ENCODE measurements around the gene PTPRO. TPM values are rescaled to one million over a fixed set of nuclear protein-coding genes. Genes with fewer than 3 reads are reported as not detected.

The PTPRO gene
- polyA plus RNA-seq, 1 of the 3 experiments (the other 2 are of a cell fraction): 1.4 TPM

GRCh38 chr12:15477761-15478160 lies 155.5 kb downstream of the PTPRO start:
- no peaks in the 10 kb centered on the region for H3F3A ChIP-seq (replicated peaks; ENCODE audit: insufficient read depth)
- no peak overlapping the region for H3K4me2 ChIP-seq
- WGBS (ENCODE audit: low lambda C conversion rate): 40% methylated on average over 1 of the region's 1 CpG
- ChIA-PET POLR2A (no interaction called here), CTCF (no interaction called here)
- no peaks in the 10 kb centered on the region for H3K79me2 ChIP-seq (ENCODE audit: insufficient read depth)
- H4K20me1 ChIP-seq (ENCODE audit: insufficient read depth): no peaks in the 10 kb centered on the region
- TF ChIP-seq FOXM1 (IDR thresholded peaks at IDR 0.05; ENCODE audit: low read depth) (no peak), CHD2 (IDR thresholded peaks at IDR 0.05; ENCODE audit: low read length, partially characterized antibody) (no peak), MAX (IDR thresholded peaks at IDR 0.05; ENCODE audit: low read depth) (no peak), TEAD4 (IDR thresholded peaks at IDR 0.05; ENCODE audit: borderline replicate concordance, insufficient read depth) (no peak), RFX5 (IDR thresholded peaks at IDR 0.05; ENCODE audit: low read length) (no peak), RXRA (IDR thresholded peaks at IDR 0.05; ENCODE audit: borderline replicate concordance, low read depth) (no peak), MEF2A (IDR thresholded peaks at IDR 0.05; ENCODE audit: borderline replicate concordance, low read depth) (no peak), FOXJ3 (CRISPR knock-in tag; IDR thresholded peaks at IDR 0.05) (no peak), NRF1 (IDR thresholded peaks at IDR 0.05; ENCODE audit: low read depth, low read length) (no peak)
- H3K9me2 ChIP-seq: no peaks in the 10 kb centered on the region
- no peaks in the 10 kb centered on the region for H3K9me3 ChIP-seq
- H3K9ac ChIP-seq: no peak overlapping the region
- H3K27ac ChIP-seq (ENCODE audit: low read depth in 2 of 2, low read length in 1 of 2): no peak overlapping the region
- no peak overlapping the region for H3K4me3 ChIP-seq (ENCODE audit: low read depth in 2 of 2, low read length in 1 of 2)
- H3K27me3 ChIP-seq (ENCODE audit: insufficient read depth): no peaks in the 10 kb centered on the region
- DNase-seq: no peak
- H2AFZ ChIP-seq (ENCODE audit: low read depth): no peak overlapping the region
- no peaks in the 10 kb centered on the region for H3K36me3 ChIP-seq (replicated peaks in 1 of 2; ENCODE audit: control insufficient read depth in 1 of 2, insufficient read depth in 2 of 2, low read length in 1 of 2)
- H3K4me1 ChIP-seq (ENCODE audit: control insufficient read depth in 1 of 2, insufficient read depth in 2 of 2, low read depth in 1 of 2, low read length in 1 of 2): peaks cover 0 to 9% of the 10 kb centered on the region in 2 experiments; a peak in 2 of 4 replicates

- WGBS (ENCODE audit: low lambda C conversion rate): 54% methylated on average over 2 of the region's 2 CpGs
- CTCF ChIA-PET: no interaction called here
- TF ChIP-seq MAX (IDR thresholded peaks at IDR 0.05; ENCODE audit: low read depth): no peak
- TF ChIP-seq ZBTB33 (IDR thresholded peaks at IDR 0.05; ENCODE audit: borderline replicate concordance, low read depth): no peak
- no peak for TF ChIP-seq PBX3 (IDR thresholded peaks at IDR 0.05)
- TF ChIP-seq FOXM1 (IDR thresholded peaks at IDR 0.05; ENCODE audit: low read depth): no peak
- TF ChIP-seq USF1 (IDR thresholded peaks at IDR 0.05; ENCODE audit: borderline replicate concordance, low read depth): no peak
- no peak for TF ChIP-seq MXI1 (IDR thresholded peaks at IDR 0.05; ENCODE audit: low read depth, low read length)
- TF ChIP-seq TAF1 (IDR thresholded peaks at IDR 0.05; ENCODE audit: borderline replicate concordance, low read depth, low read length): no peak
- TF ChIP-seq CHD2 (IDR thresholded peaks at IDR 0.05; ENCODE audit: low read length, partially characterized antibody): no peak
- TF ChIP-seq SMC3 (IDR thresholded peaks at IDR 0.05; ENCODE audit: low read depth, low read length): no peak
- no peak for TF ChIP-seq NRF1 (IDR thresholded peaks at IDR 0.05; ENCODE audit: low read depth, low read length)
- no peak for TF ChIP-seq ELF1 (IDR thresholded peaks at IDR 0.05)
- no peak for TF ChIP-seq RFX5 (IDR thresholded peaks at IDR 0.05; ENCODE audit: low read length)
Measured at GRCh38 chr12:15481846-15482245, 159.5 kb downstream of the PTPRO start.

More at GRCh38 chr12:15481846-15482245, 159.5 kb downstream of the PTPRO start:
- H3K9me2 ChIP-seq: no peaks in the 10 kb centered on the region
- no peaks in the 10 kb centered on the region for H3K79me2 ChIP-seq (ENCODE audit: insufficient read depth)
- no peaks in the 10 kb centered on the region for H3K9me3 ChIP-seq
- POLR2A ChIA-PET: no interaction called here
- H3F3A ChIP-seq (replicated peaks; ENCODE audit: insufficient read depth): no peaks in the 10 kb centered on the region
- H4K20me1 ChIP-seq (ENCODE audit: insufficient read depth): no peaks in the 10 kb centered on the region
- H3K9ac ChIP-seq: no peak overlapping the region
- no peak overlapping the region for H2AFZ ChIP-seq (ENCODE audit: low read depth)
- H3K4me1 ChIP-seq (ENCODE audit: control insufficient read depth in 1 of 2, insufficient read depth in 2 of 2, low read depth in 1 of 2, low read length in 1 of 2): peaks cover 0 to 2% of the 10 kb centered on the region in 2 experiments; a peak in 1 of 4 replicates
- no peak overlapping the region for H3K4me2 ChIP-seq
- H3K4me3 ChIP-seq (ENCODE audit: low read depth in 2 of 2, low read length in 1 of 2): no peak overlapping the region
- DNase-seq: no peak
- no peak overlapping the region for H3K27ac ChIP-seq (ENCODE audit: low read depth in 2 of 2, low read length in 1 of 2)
- no peaks in the 10 kb centered on the region for H3K27me3 ChIP-seq (ENCODE audit: insufficient read depth)
- H3K36me3 ChIP-seq (replicated peaks in 1 of 2; ENCODE audit: control insufficient read depth in 1 of 2, insufficient read depth in 2 of 2, low read length in 1 of 2): no peaks in the 10 kb centered on the region

All from SK-N-SH (cell line).